Uterus (tissue), 4 donors: ENCODE measurements around the gene TAS1R3. TPM values are rescaled to one million over a fixed set of nuclear protein-coding genes. Genes with fewer than 3 reads are reported as not detected.
"Not testable (repeated sequence)": the region's sequence is repeated elsewhere in the genome, so short reads cannot be mapped to it uniquely, and the experiment has no call there.

Experiments
- DNase-seq, 2 donors: peaks; one replicate each; pipeline ENCODE4 v3.0.0-alpha.2; 2019 to 2020
- H3K27ac ChIP-seq, 2 donors: fragments of 200-600 bp; sonication (generic); 1 replicate in 1 of 2; 2 replicates in 1 of 2; pipeline ENCODE4 v1.5.1; 2016 to 2018
- H3K27me3 ChIP-seq, 2 donors: fragments of 200-600 bp; sonication (generic); one replicate each; pipeline ENCODE4 v1.5.1; 2018 to 2019; ENCODE audit warnings: control low read depth in 1 of 2
- H3K36me3 ChIP-seq, 2 donors: fragments of 200-600 bp; sonication (generic); one replicate each; pipeline ENCODE4 v1.5.1; 2019; ENCODE audit warnings: control low read depth in 1 of 2
- H3K4me1 ChIP-seq, 2 donors: fragments of 200-600 bp; sonication (generic); one replicate each; pipeline ENCODE4 v1.5.1; 2018 to 2019; ENCODE audit warnings: control low read depth in 1 of 2
- H3K4me3 ChIP-seq, 2 donors: fragments of 200-600 bp; sonication (generic); 1 replicate in 1 of 2; 2 replicates in 1 of 2; pipeline ENCODE4 v1.5.1; 2018 to 2019; ENCODE audit warnings: mild to moderate bottlenecking in 1 of 2
- H3K9me3 ChIP-seq, 2 donors: fragments of 200-600 bp; sonication (generic); one replicate each; pipeline ENCODE4 v1.5.1; 2019; ENCODE audit warnings: control low read depth in 1 of 2
- POLR2A ChIP-seq, 2 donors: fragments of 450-650 bp; IDR thresholded peaks; one replicate each; pipeline ENCODE4 v1.6.1; 2016; ENCODE audit warnings: antibody characterized with exemption in 2 of 2, mild to moderate bottlenecking in 1 of 2, moderate library complexity in 1 of 2
- intact Hi-C: fragments of 100-400 bp; cut with DNase I; formaldehyde crosslinking; loops from one replicate; pipeline ENCODE4 v1.15.1; 2023; ENCODE audit warnings: low total_unique reads
- total RNA-seq, 4 donors: library from RNA; depleted of rRNA in 3 of 4; stranded (reverse); fragments of >200 nt in 3 of 4; gene quantifications; one replicate each; pipeline versions ENCODE4 v1.1.0 to v1.2.4, GENCODE V29; 2014 to 2023
- TF ChIP-seq, protein P1 (sequence below), 4 experiments: fragments of 200-600 bp in 2 of 4; fragments of 450-650 bp in 2 of 4; sonication (generic) in 2 of 4; IDR thresholded peaks; one replicate each; pipeline ENCODE4 v1.5.1; 2016 to 2019; ENCODE audit warnings: antibody characterized with exemption in 4 of 4, mild to moderate bottlenecking in 2 of 4, moderate library complexity in 1 of 4
- donor health status: DM: yes; HTN: yes; CAD: no.

Gene TAS1R3
- total RNA-seq, 4 donors from 2014 or later = 0.14 to 0.34 TPM; not detected in 2

DNA sequence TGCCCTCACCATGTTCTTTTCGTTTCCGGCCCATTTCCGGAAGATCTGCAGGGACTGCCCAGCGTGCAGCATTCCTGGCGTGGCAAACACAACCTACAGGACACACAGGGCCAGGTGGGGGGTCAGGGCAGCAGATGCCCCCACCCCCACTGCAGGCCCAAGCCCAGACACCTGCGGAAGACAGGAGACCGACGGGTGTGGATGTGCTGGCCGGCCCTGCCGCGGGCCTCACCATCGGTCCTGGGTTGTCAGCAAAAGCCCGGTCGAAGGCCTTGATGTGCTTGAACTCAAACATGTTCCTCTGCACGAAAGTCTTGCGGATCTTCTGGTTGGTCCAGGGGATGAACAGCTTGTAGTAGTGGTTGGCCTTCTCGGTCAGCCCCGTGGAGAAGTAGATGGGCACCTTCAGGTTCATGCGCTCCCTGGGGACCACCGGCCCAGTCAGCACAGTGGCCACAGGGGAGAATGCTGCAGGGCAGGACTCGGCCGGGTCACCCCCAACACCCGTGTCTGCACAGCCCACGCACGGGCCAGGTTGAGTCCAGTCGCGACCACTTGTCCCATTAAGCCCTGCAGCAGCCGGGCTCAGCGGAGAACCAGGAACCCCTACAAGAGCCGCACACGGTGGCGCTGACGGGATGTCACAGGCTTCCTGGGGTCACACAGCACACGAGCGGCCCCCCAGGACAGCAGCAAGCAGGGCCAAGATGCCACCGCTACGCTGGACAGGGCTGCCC, 17.4 kb upstream of the TAS1R3 start:
- Histone ChIP-seq H3K27ac (no peak overlapping the region), H3K4me1 (peaks cover 12 to 13% of the 10 kb centered on the region in 2 donors), H3K4me3 (no peak overlapping the region), H3K9me3 (no peaks in the 10 kb centered on the region), H3K27me3 (no peaks in the 10 kb centered on the region), H3K36me3 (no peaks in the 10 kb centered on the region)
- no peak for DNase-seq
- TF ChIP-seq POLR2A (IDR thresholded peaks at IDR 0.05) = no peak
- intact Hi-C loops = no loop called here

DNA sequence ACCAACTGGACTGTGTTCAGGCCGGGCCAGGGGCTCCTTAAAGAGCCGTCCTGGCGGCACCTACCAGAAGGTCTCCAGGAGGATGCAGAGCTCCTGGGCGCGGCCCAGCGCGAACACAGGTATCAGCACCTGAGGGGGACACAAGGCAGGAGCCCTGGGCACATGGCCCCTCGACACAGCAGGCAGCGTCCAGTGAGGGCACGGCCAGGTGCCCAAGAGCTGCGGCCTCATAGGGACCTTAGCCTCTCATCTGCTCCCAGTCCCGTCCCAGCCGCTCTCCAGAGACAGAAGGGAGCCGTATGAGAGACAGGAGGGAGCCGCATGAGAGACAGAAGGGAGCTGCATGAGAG, 16.9 kb upstream of the TAS1R3 start:
- no peak for DNase-seq
- intact Hi-C loops = no loop called here
- Histone ChIP-seq H3K4me1 (peaks cover 15 to 19% of the 10 kb centered on the region in 2 donors), H3K9me3 (no peaks in the 10 kb centered on the region), H3K36me3 (no peaks in the 10 kb centered on the region), H3K27ac (no peak overlapping the region), H3K4me3 (no peak overlapping the region), H3K27me3 (no peaks in the 10 kb centered on the region)
- TF ChIP-seq POLR2A (IDR thresholded peaks at IDR 0.05) = no peak
- TF ChIP-seq, protein P1, sequence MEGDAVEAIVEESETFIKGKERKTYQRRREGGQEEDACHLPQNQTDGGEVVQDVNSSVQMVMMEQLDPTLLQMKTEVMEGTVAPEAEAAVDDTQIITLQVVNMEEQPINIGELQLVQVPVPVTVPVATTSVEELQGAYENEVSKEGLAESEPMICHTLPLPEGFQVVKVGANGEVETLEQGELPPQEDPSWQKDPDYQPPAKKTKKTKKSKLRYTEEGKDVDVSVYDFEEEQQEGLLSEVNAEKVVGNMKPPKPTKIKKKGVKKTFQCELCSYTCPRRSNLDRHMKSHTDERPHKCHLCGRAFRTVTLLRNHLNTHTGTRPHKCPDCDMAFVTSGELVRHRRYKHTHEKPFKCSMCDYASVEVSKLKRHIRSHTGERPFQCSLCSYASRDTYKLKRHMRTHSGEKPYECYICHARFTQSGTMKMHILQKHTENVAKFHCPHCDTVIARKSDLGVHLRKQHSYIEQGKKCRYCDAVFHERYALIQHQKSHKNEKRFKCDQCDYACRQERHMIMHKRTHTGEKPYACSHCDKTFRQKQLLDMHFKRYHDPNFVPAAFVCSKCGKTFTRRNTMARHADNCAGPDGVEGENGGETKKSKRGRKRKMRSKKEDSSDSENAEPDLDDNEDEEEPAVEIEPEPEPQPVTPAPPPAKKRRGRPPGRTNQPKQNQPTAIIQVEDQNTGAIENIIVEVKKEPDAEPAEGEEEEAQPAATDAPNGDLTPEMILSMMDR (IDR thresholded peaks at IDR 0.05) = no peak

GRCh38 chr1:1314678-1315335, 16.3 kb upstream of the TAS1R3 start:
- H3K9me3 ChIP-seq = no peaks in the 10 kb centered on the region
- no peak for DNase-seq
- intact Hi-C loops = no loop called here
- peak overlapping the region; percentile 52 to 61 for H3K27ac ChIP-seq
- no peaks in the 10 kb centered on the region for H3K36me3 ChIP-seq
- no peak overlapping the region for H3K4me3 ChIP-seq
- no peaks in the 10 kb centered on the region for H3K27me3 ChIP-seq
- TF ChIP-seq, protein P1 (IDR thresholded peaks at IDR 0.05) = no peak
- TF ChIP-seq POLR2A (IDR thresholded peaks at IDR 0.05) = no peak
- peaks cover 15 to 21% of the 10 kb centered on the region in 2 donors for H3K4me1 ChIP-seq

DNA sequence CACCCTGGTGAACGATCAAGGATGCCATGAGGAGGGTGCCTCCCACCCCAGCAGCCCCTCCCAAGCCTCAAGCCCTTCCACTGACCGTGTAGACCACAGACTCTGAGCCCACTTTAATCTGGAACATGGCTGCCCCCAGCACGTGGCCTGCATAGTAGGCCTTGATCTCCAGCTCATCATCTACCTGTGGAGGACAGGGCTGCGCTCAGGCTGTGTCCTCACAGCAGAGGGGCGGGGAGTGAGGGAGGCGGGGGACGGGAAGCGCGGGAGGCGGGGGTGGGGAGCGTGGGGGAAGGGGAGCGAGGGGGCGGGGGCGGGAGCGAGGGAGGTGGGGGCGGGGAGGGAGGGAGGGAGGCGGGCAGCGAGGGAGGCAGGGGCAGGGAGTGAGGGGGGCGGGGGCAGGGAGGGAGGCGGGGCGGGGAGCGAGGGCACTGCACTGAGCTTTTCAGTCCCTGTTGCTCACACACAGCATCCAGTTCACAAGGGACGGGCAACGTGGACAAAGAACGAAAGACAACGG, 15.6 kb upstream of the TAS1R3 start:
- intact Hi-C loops = no loop called here
- TF ChIP-seq, protein P1 (IDR thresholded peaks at IDR 0.05) = no peak
- no peak for TF ChIP-seq POLR2A (IDR thresholded peaks at IDR 0.05)
- H3K36me3 ChIP-seq = no peaks in the 10 kb centered on the region

GRCh38 chr1:1316199-1316598, 14.9 kb upstream of the TAS1R3 start:
- H3K27me3 ChIP-seq, H3K4me3 ChIP-seq, DNase-seq, H3K36me3 ChIP-seq, intact Hi-C loops, H3K9me3 ChIP-seq: not testable (repeated sequence)
- Histone ChIP-seq H3K4me1 (peaks cover 21 to 26% of the 10 kb centered on the region in 2 donors), H3K27ac (peak overlapping the region; percentile 91 to 96)

More for the DNA sequence above, 15.6 kb upstream of the TAS1R3 start:
- peak in 1 of 2 donors; percentile 70 for DNase-seq
- H3K27me3 ChIP-seq = no peaks in the 10 kb centered on the region
- H3K4me1 ChIP-seq = peaks cover 19 to 21% of the 10 kb centered on the region in 2 donors
- H3K27ac ChIP-seq = peak overlapping the region; percentile 91 to 96
- no peaks in the 10 kb centered on the region for H3K9me3 ChIP-seq
- no peak overlapping the region for H3K4me3 ChIP-seq

GRCh38 chr1:1317420-1317819, 13.7 kb upstream of the TAS1R3 start:
- H3K27ac ChIP-seq = peak overlapping the region; percentile 91 to 96
- no peaks in the 10 kb centered on the region for H3K9me3 ChIP-seq
- intact Hi-C loops = no loop called here
- no peak for TF ChIP-seq POLR2A (IDR thresholded peaks at IDR 0.05)
- TF ChIP-seq, protein P1 (IDR thresholded peaks at IDR 0.05) = no peak
- no peaks in the 10 kb centered on the region for H3K36me3 ChIP-seq
- H3K4me1 ChIP-seq = peaks cover 21 to 36% of the 10 kb centered on the region in 2 donors
- no peaks in the 10 kb centered on the region for H3K27me3 ChIP-seq
- no peak for DNase-seq
- H3K4me3 ChIP-seq = peak overlapping the region in 1 of 2 donors; percentile 1
